H4 (cell line): ENCODE measurements around the gene SAPCD1. TPM values are rescaled to one million over a fixed set of nuclear protein-coding genes. Genes with fewer than 3 reads are reported as not detected.

Source experiments
- DNase-seq: peaks from one replicate; pipeline ENCODE4 v3.0.0-alpha.2; 2015; ENCODE audit warnings: low spot score
- total RNA-seq: library from RNA; depleted of rRNA; stranded (reverse); fragments of >200 nt; shearing (Covaris generic); gene quantifications from 2 replicates; pipeline ENCODE4 v1.2.3, GENCODE V29; 2014

SAPCD1 gene
- total RNA-seq, 1 experiment from 2014 or later, result 0.21 TPM

DNA sequence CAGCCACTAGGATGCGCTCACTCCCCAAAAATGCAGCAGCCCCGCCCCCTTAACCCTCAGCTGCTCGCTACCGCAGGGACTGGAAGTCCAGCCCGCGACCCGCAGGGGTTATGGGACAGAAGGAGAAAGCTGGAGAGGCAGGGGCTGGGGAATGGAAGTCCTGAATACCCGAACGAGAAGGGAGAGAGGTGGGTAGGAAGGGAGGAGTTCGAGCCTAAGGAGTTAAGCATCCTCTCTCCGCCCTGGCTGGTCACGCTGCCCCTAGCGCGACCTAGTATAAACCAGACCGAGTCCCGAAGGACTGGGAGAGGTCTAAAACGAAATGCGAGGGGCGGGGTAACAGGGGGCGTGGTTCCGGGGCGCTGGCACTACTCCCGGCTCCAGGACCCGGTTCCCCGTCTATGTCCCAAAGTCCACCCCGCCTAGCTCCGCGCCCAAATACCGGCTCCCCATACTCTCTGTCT is 32.9 kb upstream of the SAPCD1 start:
- peak; percentile 79 for DNase-seq

- peak; percentile 78 for DNase-seq
Measured at GRCh38 chr6:31729979-31730630, 32.4 kb upstream of the SAPCD1 start.

DNA sequence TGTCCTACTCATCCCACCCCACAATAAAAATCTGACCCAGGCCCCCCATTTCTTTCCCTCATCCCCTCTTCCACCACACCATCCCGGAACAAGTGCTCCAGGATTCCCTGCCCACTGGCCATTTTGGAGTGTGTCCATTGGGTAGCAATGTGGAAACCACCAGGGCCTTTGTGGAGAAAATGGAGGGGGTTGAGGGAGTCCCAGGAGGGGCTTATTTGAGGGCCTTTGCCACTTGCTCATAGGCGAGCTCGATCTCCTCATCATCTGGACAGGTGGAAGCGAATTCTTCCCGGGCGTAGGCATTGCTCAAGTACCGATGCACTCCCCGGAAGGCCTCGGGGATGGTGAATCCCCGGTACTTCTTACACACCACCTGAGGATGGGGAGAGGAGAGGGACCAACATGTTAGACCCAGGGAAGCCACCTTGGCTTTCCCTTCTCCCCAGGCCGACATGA is 31.8 kb upstream of the SAPCD1 start:
- no peak for DNase-seq

DNA sequence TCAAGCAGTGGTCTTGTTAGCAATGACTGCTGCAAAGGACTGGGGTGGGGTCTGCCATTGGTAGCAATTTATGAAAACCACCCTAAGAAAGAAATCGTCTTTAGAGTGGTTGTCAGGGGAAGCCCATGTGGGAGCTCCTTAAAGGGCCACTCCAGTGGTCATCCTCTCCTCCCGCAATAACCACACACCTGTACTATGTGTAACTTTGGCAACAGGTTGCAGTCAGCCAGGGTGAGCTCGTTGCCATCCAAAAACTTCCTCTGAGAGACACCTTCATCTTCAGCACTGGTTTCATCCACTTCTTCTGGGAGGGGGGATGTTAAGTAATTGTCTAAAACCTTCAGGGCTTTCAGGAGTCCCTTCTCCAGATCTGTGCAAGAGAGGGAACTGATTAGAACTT is 30.4 kb upstream of the SAPCD1 start:
- no peak for DNase-seq

GRCh38 chr6:31733734-31734133 is 28.7 kb upstream of the SAPCD1 start:
- DNase-seq, result no peak

- DNase-seq, result no peak
Measured at GRCh38 chr6:31734247-31734820, 28.1 kb upstream of the SAPCD1 start.

GRCh38 chr6:31734821-31735406 is 27.5 kb upstream of the SAPCD1 start:
- DNase-seq, result peak; percentile 64

DNA sequence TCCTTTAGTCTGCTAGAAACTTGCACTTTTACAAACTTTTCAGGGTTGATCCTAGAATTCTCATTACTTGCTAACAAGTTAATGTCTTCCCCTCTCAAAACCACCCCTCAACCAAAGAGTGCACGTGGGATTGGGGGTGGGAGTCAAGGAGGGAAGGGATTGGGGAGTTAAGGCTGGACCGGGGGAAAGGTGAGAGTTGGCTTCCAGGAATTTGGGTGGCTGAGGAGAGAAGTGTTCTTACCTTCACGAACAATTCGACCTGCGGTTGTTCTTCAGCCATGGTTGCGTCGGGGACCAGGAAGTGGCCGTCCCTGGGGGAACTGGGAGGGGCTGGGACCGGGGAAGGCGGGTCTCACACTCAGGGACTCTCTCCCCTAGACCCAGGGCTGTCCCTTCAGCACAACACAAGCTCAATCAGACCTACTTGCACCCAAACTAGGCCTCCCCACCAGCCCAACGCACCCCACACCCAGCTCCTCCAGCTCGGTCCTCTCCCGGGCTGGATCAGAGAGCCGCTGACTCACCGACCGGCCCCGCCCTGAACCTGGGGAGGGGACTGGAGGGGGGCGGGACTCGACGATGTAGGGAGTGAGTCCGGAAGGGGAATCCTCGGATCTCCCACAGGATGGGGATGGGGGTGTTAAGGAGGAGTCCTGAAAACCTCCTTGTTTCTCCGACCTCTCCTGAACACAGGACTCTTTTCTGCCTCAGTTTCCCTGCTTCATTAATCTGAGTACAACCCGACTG is 26.3 kb upstream of the SAPCD1 start, which contains the start of gene CLIC1:
CLIC1 (minus strand) TSS at position 510 of the 747 bp plus-strand sequence; CDS start at position 280, 230 bp downstream.
- peak; percentile 87 for DNase-seq

DNA sequence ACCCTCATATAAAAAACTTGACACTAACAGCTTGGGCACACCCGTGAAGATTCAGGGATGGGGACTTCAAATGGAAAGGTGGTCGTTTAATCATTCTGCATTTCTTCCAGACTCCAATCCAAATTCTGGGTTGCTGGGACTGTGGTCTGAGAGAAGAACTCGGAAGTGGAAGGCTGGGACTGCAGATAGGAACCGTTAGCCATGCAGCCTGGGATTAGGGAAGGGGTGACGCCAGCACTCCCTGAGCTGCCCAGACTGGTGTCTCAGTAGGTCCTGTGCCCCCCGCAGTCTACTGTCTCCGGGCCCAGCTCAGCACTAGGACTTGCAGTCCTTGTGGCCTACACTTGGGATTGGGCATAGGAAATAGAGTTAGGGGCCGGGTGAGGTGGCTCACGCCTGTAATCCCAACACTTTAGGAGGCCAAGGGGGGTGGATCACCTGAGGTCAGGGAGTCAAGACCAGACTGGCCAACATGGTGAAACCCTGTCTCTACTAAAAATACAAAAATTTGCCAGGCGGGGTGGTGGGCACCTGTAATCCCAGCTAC is 25.6 kb upstream of the SAPCD1 start:
- DNase-seq, result no peak

GRCh38 chr6:31737315-31737990 is 25.0 kb upstream of the SAPCD1 start:
- no peak for DNase-seq

- peak; percentile 84 for DNase-seq
Measured at GRCh38 chr6:31737991-31738979, 24.2 kb upstream of the SAPCD1 start.

DNA sequence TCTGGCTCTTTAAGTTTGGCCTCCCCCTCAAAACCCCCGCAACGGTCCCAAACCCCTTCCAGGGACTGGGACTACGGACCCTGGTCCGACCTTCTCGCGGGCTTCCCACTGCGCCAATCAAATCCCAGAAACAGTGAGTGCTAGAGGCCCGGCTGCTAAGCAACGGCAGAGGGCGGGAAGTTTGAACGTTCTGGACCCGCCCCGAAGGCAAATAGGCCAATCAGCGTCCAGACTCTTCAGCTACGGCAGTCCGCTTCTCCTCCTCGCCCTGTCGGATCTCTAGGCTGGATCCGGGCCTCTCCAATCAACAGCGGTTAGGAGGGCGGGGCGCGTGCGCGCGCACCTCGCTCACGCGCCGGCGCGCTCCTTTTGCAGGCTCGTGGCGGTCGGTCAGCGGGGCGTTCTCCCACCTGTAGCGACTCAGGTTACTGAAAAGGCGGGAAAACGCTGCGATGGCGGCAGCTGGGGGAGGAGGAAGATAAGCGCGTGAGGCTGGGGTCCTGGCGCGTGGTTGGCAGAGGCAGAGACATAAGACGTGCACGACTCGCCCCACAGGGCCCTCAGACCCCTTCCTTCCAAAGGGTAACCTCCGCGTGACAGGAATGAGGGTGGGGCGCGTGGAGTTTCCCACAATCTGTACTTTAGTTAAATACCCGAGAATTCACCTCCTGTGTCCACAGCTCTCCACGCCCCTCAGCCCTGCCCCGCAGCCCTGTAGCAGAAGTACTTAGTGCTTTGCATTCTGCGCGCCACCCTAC is 22.6 kb upstream of the SAPCD1 start, which contains the start of gene MSH5:
MSH5 (plus strand) TSS at position 367 of the 758 bp plus-strand sequence. CDS start 462 bp downstream, outside the sequence.
- DNase-seq, result peak; percentile 98

DNA sequence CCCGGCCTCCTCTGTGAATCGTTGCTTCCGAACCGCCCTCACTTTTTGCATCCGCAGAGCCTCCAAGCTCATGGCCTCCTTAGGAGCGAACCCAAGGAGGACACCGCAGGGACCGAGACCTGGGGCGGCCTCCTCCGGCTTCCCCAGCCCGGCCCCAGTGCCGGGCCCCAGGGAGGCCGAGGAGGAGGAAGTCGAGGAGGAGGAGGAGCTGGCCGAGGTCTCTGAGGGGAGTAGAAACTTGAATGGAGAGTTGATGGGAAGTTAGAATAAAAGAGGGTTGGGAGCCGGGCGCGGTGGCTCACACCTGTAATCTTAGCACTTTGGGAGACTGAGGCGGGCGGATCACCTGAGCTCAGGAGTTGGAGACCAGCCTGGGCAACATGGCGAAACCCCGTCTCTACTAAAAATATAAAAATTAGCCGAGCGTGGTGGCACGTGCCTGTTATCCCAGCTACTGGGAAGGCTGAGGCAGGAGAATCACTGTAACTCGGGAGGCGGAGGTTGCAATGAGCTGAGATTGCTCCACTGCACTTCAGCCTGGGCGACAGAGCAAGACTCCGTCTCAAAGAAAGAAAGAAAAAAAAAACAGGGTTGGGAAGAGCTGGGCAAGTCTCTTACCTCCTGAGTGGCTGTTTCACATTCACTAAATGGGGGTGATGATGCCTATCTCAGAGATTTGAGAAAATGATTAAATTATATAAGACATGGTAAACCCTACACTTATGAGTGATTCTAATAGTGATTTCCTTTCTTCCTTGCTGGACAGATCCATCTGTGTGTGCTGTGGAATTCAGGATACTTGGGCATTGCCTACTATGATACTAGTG is 21.8 kb upstream of the SAPCD1 start:
- no peak for DNase-seq

- DNase-seq, result no peak
Measured at GRCh38 chr6:31741815-31742214, 20.6 kb upstream of the SAPCD1 start.

GRCh38 chr6:31742894-31743293 is 19.6 kb upstream of the SAPCD1 start:
- DNase-seq, result no peak

DNA sequence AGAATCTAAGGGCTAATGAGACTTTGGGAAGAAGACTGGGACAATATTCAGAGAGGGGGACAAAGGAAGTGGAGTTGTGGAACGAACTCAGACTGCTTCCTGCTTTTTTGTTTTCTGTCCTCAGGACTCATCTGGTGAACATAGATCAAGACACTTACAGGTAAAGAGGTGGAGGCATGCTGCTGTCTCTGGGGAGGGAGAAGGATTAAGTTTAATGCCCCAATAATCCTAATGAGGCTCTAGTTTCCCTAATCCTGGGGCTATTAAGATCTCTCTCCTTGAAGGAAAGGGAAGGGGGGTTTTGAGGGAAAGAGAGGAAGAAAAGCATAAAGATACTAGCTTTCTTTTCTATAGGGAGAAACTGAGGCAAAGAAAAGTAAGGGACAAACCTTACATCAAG is 18.0 kb upstream of the SAPCD1 start:
- no peak for DNase-seq

GRCh38 chr6:31749301-31750036 is 13.0 kb upstream of the SAPCD1 start:
- DNase-seq, result no peak
